ENCODE data around the gene ARHGAP26. TPM values are rescaled to one million over a fixed set of nuclear protein-coding genes. Genes with fewer than 3 reads are reported as not detected.

Gene ARHGAP26
- total and polyA plus RNA-seq, 10 donors: 4.2 to 148 (median 55.5) TPM

- TF ChIP-seq POLR2AphosphoS5 (IDR thresholded peaks at IDR 0.05): no peak
- Histone ChIP-seq H3K4me1 (peaks cover 2 to 28% (median 13%) of the 10 kb centered on the region in 6 donors), H3K27ac (no peak overlapping the region), H3K4me3 (no peak overlapping the region), H3K9me3 (peaks cover 0 to 23% (median 17%) of the 10 kb centered on the region in 8 donors), H3K36me3 (peaks cover 0 to 4% (median 0%) of the 10 kb centered on the region in 6 donors), H3K27me3 (replicated peaks in 1 of 7) (no peaks in the 10 kb centered on the region)
- DNase-seq: no peak
- intact Hi-C loops (cut with DNase I; ENCODE audit: low total_unique reads): no loop called here
- WGBS, 5 donors: 87 to 92% (median 92%) methylated on average over 2 of the region's 2 CpGs
Measured at GRCh38 chr5:143188083-143188482, 417.9 kb downstream of the ARHGAP26 start.

GRCh38 chr5:143188692-143189091 is 418.5 kb downstream of the ARHGAP26 start:
- intact Hi-C loops (cut with DNase I; ENCODE audit: low total_unique reads): no loop called here
- no peak for DNase-seq
- WGBS, 5 donors: 80 to 89% (median 86%) methylated on average over 3 of the region's 3 CpGs
- Histone ChIP-seq H3K9me3 (peaks cover 0 to 23% (median 17%) of the 10 kb centered on the region in 8 donors), H3K27ac (no peak overlapping the region), H3K27me3 (replicated peaks in 1 of 7) (no peaks in the 10 kb centered on the region), H3K4me1 (peaks cover 0 to 21% (median 7%) of the 10 kb centered on the region in 6 donors), H3K4me3 (no peak overlapping the region), H3K36me3 (peaks cover 0 to 4% (median 0%) of the 10 kb centered on the region in 6 donors)
- TF ChIP-seq POLR2AphosphoS5 (IDR thresholded peaks at IDR 0.05) (no peak), CTCF (IDR thresholded peaks at IDR 0.05 in 8 of 11, conservative IDR thresholded peaks at IDR 0.05 in 3 of 11) (no peak), POLR2A (IDR thresholded peaks at IDR 0.05) (no peak)

- TF ChIP-seq CTCF (IDR thresholded peaks at IDR 0.05 in 8 of 11, conservative IDR thresholded peaks at IDR 0.05 in 3 of 11): no peak
- TF ChIP-seq POLR2AphosphoS5 (IDR thresholded peaks at IDR 0.05): no peak
- no peak for TF ChIP-seq POLR2A (IDR thresholded peaks at IDR 0.05)
- no peak overlapping the region for H3K27ac ChIP-seq
- peaks cover 0 to 23% (median 17%) of the 10 kb centered on the region in 8 donors for H3K9me3 ChIP-seq
- no peak for DNase-seq
- peaks cover 0 to 19% (median 5%) of the 10 kb centered on the region in 6 donors for H3K4me1 ChIP-seq
- intact Hi-C loops (cut with DNase I; ENCODE audit: low total_unique reads): no loop called here
- H3K36me3 ChIP-seq: peaks cover 0 to 4% (median 0%) of the 10 kb centered on the region in 6 donors
- WGBS, 5 donors: 92 to 99% (median 95%) methylated on average over 3 of the region's 3 CpGs
- H3K27me3 ChIP-seq (replicated peaks in 1 of 7): no peaks in the 10 kb centered on the region
- H3K4me3 ChIP-seq: no peak overlapping the region
Measured at GRCh38 chr5:143190260-143190810, 420.2 kb downstream of the ARHGAP26 start.

GRCh38 chr5:143191720-143192119 is 421.5 kb downstream of the ARHGAP26 start:
- DNase-seq: no peak
- Histone ChIP-seq H3K27ac (no peak overlapping the region), H3K9me3 (peaks cover 0 to 23% (median 17%) of the 10 kb centered on the region in 8 donors), H3K4me3 (no peak overlapping the region), H3K36me3 (peaks cover 0 to 4% (median 0%) of the 10 kb centered on the region in 6 donors), H3K27me3 (replicated peaks in 1 of 7) (no peaks in the 10 kb centered on the region), H3K4me1 (peaks cover 0 to 10% (median 0%) of the 10 kb centered on the region in 6 donors)
- WGBS, 5 donors: 96 to 98% (median 97%) methylated on average over 4 of the region's 4 CpGs
- intact Hi-C loops (cut with DNase I; ENCODE audit: low total_unique reads): no loop called here
- no peak for TF ChIP-seq CTCF (IDR thresholded peaks at IDR 0.05 in 8 of 11, conservative IDR thresholded peaks at IDR 0.05 in 3 of 11)
- no peak for TF ChIP-seq POLR2AphosphoS5 (IDR thresholded peaks at IDR 0.05)
